NCI-H1417 treated with DMSO at 0.1 percent for 48 hours (cell line): ENCODE measurements around the gene DDX6.
A peak's percentile ranks its signal among the peaks of the same experiment; 100 is the strongest.
"Not testable (repeated sequence)": the region's sequence is repeated elsewhere in the genome, so short reads cannot be mapped to it uniquely, and the experiment has no call there.

Experiments
- DNase-seq: peaks from one replicate; lab custom pipeline; 2025; lab: John Stamatoyannopoulos, UW

DDX6 gene

GRCh38 chr11:118791961-118792569 lies 1.1 kb upstream of the DDX6 start:
- DNase-seq = no peak

GRCh38 chr11:118790357-118791110 lies 430 bp downstream of the DDX6 start:
- peak; percentile 18 for DNase-seq

GRCh38 chr11:118789501-118790356 lies 1.2 kb downstream of the DDX6 start:
- peak; percentile 32 for DNase-seq

GRCh38 chr11:118786657-118787056 lies 4.3 kb downstream of the DDX6 start:
- no peak for DNase-seq

- DNase-seq = no peak
Measured at GRCh38 chr11:118785362-118785761, 5.6 kb downstream of the DDX6 start.

GRCh38 chr11:118783724-118784495 lies 7.1 kb downstream of the DDX6 start:
- no peak for DNase-seq

GRCh38 chr11:118783324-118783723 lies 7.6 kb downstream of the DDX6 start:
- not testable (repeated sequence) for DNase-seq

- no peak for DNase-seq
Measured at GRCh38 chr11:118778898-118779297, 12.1 kb downstream of the DDX6 start.

- DNase-seq = no peak
Measured at GRCh38 chr11:118774032-118774431, 16.9 kb downstream of the DDX6 start.

GRCh38 chr11:118771547-118772288 lies 19.2 kb downstream of the DDX6 start:
- no peak for DNase-seq

GRCh38 chr11:118768690-118769089 lies 22.3 kb downstream of the DDX6 start:
- DNase-seq = no peak

- no peak for DNase-seq
Measured at GRCh38 chr11:118766035-118766434, 24.9 kb downstream of the DDX6 start.

GRCh38 chr11:118765095-118765691 lies 25.8 kb downstream of the DDX6 start:
- not testable (repeated sequence) for DNase-seq

GRCh38 chr11:118763041-118763440 lies 27.9 kb downstream of the DDX6 start:
- DNase-seq = no peak

GRCh38 chr11:118761981-118762380 lies 29.0 kb downstream of the DDX6 start:
- not testable (repeated sequence) for DNase-seq

GRCh38 chr11:118757876-118758399 lies 33.0 kb downstream of the DDX6 start:
- DNase-seq = no peak

GRCh38 chr11:118752654-118753053 lies 38.3 kb downstream of the DDX6 start:
- DNase-seq = no peak

GRCh38 chr11:118749429-118749828 lies 41.5 kb downstream of the DDX6 start:
- DNase-seq = no peak

GRCh38 chr11:118748056-118748455 lies 42.9 kb downstream of the DDX6 start:
- no peak for DNase-seq

- DNase-seq = no peak
Measured at GRCh38 chr11:118746988-118747585, 43.9 kb downstream of the DDX6 start.
